ENCODE data around the gene ANKZF1. TPM values are rescaled to one million over a fixed set of nuclear protein-coding genes. Genes with fewer than 3 reads are reported as not detected.

The ANKZF1 gene
- total and polyA plus RNA-seq, 3 donors from 2014 or later, result 27.9 to 56.4 (median 50.9) TPM

- no peak for DNase-seq
- intact Hi-C loops (cut with DNase I; ENCODE audit: low total_unique reads), result no loop called here
- Histone ChIP-seq H3K27ac (no peak overlapping the region), H3K9me3 (no peaks in the 10 kb centered on the region), H3K36me3 (ENCODE audit: low read depth, missing control alignments) (no peaks in the 10 kb centered on the region), H3K27me3 (no peaks in the 10 kb centered on the region), H3K4me1 (peaks cover 11% of the 10 kb centered on the region), H3K4me3 (no peak overlapping the region)
- TF ChIP-seq CTCF (IDR thresholded peaks at IDR 0.05) (no peak), POLR2A (IDR thresholded peaks at IDR 0.05) (no peak)
- WGBS, 2 donors, result 93 to 96% methylated on average over 10 of the region's 10 CpGs
Measured at GRCh38 chr2:219246559-219246958, 17.0 kb downstream of the ANKZF1 start.

DNA sequence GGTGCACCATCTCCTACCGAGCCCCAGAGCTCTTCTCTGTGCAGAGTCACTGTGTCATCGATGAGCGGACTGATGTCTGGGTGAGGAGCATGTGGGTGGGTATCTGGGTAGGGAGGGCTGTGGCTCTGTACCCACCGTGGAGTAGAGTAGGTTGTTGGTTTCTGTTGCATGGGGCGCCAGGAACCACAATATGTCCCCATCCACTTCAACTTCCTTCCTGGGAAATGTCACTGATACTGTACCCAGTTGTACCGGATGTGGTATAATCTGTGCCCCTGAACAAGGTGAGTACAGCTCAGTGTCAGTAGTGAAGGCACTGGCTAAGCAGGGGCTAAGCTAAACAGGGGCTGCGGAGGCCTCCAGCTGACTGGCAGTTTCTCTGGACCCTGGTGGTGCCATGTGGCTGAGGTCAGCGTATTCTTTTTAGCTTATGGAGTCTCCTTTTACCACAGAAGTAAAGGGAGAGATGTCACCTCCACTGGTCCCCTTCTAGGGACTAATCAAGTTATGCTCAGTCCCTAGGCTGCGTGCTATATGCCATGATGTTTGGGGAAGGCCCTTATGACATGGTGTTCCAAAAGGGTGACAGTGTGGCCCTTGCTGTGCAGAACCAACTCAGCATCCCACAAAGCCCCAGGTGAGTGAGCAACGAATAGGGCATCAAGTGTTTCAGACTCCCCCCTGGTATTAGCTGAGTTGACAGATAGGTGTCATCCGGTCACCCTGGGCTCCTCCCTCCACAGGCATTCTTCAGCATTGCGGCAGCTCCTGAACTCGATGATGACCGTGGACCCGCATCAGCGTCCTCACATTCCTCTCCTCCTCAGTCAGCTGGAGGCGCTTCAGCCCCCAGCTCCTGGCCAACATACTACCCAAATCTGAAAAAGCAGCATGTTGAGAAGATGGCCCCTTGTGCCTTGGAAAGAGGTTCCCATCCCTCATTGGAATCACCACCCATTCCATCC, 18.4 kb downstream of the ANKZF1 start:
- Histone ChIP-seq H3K27ac (no peak overlapping the region), H3K4me1 (peaks cover 13% of the 10 kb centered on the region), H3K27me3 (no peaks in the 10 kb centered on the region), H3K4me3 (no peak overlapping the region), H3K36me3 (ENCODE audit: low read depth, missing control alignments) (no peaks in the 10 kb centered on the region), H3K9me3 (no peaks in the 10 kb centered on the region)
- no peak for DNase-seq
- TF ChIP-seq CTCF (IDR thresholded peaks at IDR 0.05) (no peak), POLR2A (IDR thresholded peaks at IDR 0.05) (no peak)
- intact Hi-C loops (cut with DNase I; ENCODE audit: low total_unique reads), result no loop called here
- WGBS, 2 donors, result 91% methylated on average over 14 to 17 of the region's 17 CpGs

GRCh38 chr2:219248845-219249202, 19.2 kb downstream of the ANKZF1 start:
- WGBS, 2 donors, result 72 to 98% methylated on average over 2 of the region's 2 CpGs
- no peaks in the 10 kb centered on the region for H3K36me3 ChIP-seq (ENCODE audit: low read depth, missing control alignments)
- no peaks in the 10 kb centered on the region for H3K9me3 ChIP-seq
- no peaks in the 10 kb centered on the region for H3K27me3 ChIP-seq
- intact Hi-C loops (cut with DNase I; ENCODE audit: low total_unique reads), result no loop called here
- TF ChIP-seq CTCF (IDR thresholded peaks at IDR 0.05) (no peak), POLR2A (IDR thresholded peaks at IDR 0.05) (no peak)
- H3K4me3 ChIP-seq, result no peak overlapping the region
- H3K27ac ChIP-seq, result peak overlapping the region in 1 of 2 donors; percentile 58
- H3K4me1 ChIP-seq, result peaks cover 14% of the 10 kb centered on the region
- DNase-seq, result no peak

- Histone ChIP-seq H3K4me3 (no peak overlapping the region), H3K4me1 (peaks cover 20% of the 10 kb centered on the region)
Measured at GRCh38 chr2:219249203-219249980, 19.8 kb downstream of the ANKZF1 start.

More at GRCh38 chr2:219249203-219249980, 19.8 kb downstream of the ANKZF1 start:
- no peaks in the 10 kb centered on the region for H3K36me3 ChIP-seq (ENCODE audit: low read depth, missing control alignments)
- H3K27me3 ChIP-seq, result no peaks in the 10 kb centered on the region
- WGBS, 2 donors, result 50 to 57% methylated on average over 5 to 7 of the region's 7 CpGs
- TF ChIP-seq POLR2A (IDR thresholded peaks at IDR 0.05), result no peak
- peak; percentile 60 for DNase-seq
- H3K9me3 ChIP-seq, result no peaks in the 10 kb centered on the region
- peak overlapping the region in 1 of 2 donors; percentile 58 for H3K27ac ChIP-seq
- intact Hi-C loops (cut with DNase I; ENCODE audit: low total_unique reads), result no loop called here
